Stimulated activated CD4-positive, alpha-beta T cell treated with anti-CD3 and anti-CD28 coated beads, TNF-alpha, amount 100 ng/mL, for 24 hours (primary cell): ENCODE results near the gene DDRGK1.
"Not testable (repeated sequence)": the region's sequence is repeated elsewhere in the genome, so short reads cannot be mapped to it uniquely, and the experiment has no call there.

ENCODE experiments used
- DNase-seq, 3 experiments: peaks; one replicate each; pipeline ENCODE4 v3.0.0-alpha.2; 2020; ENCODE audit warnings: low read depth in 3 of 3

DDRGK1 gene

GRCh38 chr20:3164763-3165410 lies 39.6 kb downstream of the DDRGK1 start:
- no peak for DNase-seq

- DNase-seq: no peak
Observed at GRCh38 chr20:3164043-3164762, 40.3 kb downstream of the DDRGK1 start.

GRCh38 chr20:3163099-3164042 lies 41.1 kb downstream of the DDRGK1 start:
- no peak for DNase-seq

GRCh38 chr20:3162080-3162611 lies 42.3 kb downstream of the DDRGK1 start:
- no peak for DNase-seq

GRCh38 chr20:3161316-3162079 lies 43.0 kb downstream of the DDRGK1 start:
- DNase-seq: no peak

- DNase-seq: no peak
Observed at GRCh38 chr20:3160418-3160817, 44.1 kb downstream of the DDRGK1 start.

GRCh38 chr20:3158968-3159431 lies 45.5 kb downstream of the DDRGK1 start:
- DNase-seq: no peak

- no peak for DNase-seq
Observed at GRCh38 chr20:3157817-3158216, 46.7 kb downstream of the DDRGK1 start.

- no peak for DNase-seq
Observed at GRCh38 chr20:3156811-3157619, 47.5 kb downstream of the DDRGK1 start.

- not testable (repeated sequence) for DNase-seq
Observed at GRCh38 chr20:3152057-3152644, 52.3 kb downstream of the DDRGK1 start.

GRCh38 chr20:3150908-3151307 lies 53.6 kb downstream of the DDRGK1 start:
- no peak for DNase-seq

GRCh38 chr20:3146732-3147341 lies 57.6 kb downstream of the DDRGK1 start:
- DNase-seq: no peak

- DNase-seq: no peak
Observed at GRCh38 chr20:3141757-3142156, 62.7 kb downstream of the DDRGK1 start.
